Esophagus muscularis mucosa (tissue), 4 donors: ENCODE results near the gene PHF2.

Experiments used
- EP300 ChIP-seq: sonication (generic); formaldehyde crosslinking; IDR thresholded peaks from one replicate; pipeline ENCODE4 v1.6.1; 2017; ENCODE audit warnings: antibody characterized with exemption
- POLR2A ChIP-seq: fragments of 450-650 bp; IDR thresholded peaks from one replicate; pipeline ENCODE4 v1.6.1; 2017; ENCODE audit warnings: antibody characterized with exemption, moderate library complexity, mild to moderate bottlenecking, low read depth
- POLR2AphosphoS5 ChIP-seq, 2 donors: sonication (generic); formaldehyde crosslinking; IDR thresholded peaks; one replicate each; pipeline ENCODE4 v1.6.1; 2017; ENCODE audit warnings: antibody characterized with exemption in 2 of 2
- TF ChIP-seq, protein P1 (sequence below), 3 experiments: fragments of 200-600 bp in 2 of 3; fragments of 450-650 bp in 1 of 3; sonication (generic) in 2 of 3; IDR thresholded peaks; one replicate each; pipeline ENCODE4 v1.5.1; 2017 to 2019; ENCODE audit warnings: antibody characterized with exemption in 3 of 3, mild to moderate bottlenecking in 2 of 3, moderate library complexity in 1 of 3

DNA sequence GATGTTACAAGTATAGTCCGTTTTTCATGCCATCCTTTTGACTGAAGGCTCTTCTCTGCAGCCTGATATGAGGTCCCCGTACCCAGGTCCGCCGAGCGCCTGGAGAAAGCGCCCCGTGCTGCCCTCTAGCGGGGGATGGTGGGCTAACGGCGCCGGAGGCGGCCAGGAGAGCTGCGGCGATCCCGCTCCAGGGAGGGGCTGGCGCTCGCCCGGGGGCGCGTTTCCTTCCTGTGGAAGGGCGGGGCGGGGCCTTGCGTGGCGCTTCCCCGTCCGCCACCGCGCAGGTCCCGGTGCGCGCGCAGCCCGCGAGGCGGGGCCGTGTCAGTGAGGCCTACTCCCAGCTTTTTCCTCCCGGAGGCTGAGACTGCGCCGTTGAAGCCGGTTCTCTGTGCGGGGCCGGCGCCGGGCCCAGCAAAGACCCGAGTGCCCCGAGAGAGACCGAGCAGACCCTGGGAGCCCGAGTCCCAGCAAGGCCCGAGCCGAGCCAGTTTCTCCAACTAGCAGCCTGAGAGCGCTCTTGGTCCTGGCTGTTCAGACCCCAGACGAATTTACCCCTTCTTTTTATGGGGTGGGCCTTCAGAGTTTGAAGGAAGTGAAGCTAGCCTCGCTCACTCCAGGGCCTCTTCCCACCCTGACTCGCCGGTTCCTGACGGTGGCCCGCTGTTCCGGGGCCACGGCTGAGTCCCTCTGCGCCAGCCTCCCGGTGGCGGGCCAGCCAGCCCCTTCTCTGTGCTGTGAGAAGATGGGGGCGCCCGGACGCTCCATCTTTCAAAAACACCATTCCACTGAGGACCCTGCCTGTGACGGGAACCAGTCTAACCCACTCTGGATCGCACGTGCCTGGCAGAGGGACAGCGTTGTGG, 9.7 kb upstream of the PHF2 start:
- TF ChIP-seq POLR2AphosphoS5 (IDR thresholded peaks at IDR 0.05), result peak; percentile 96
- no peak for TF ChIP-seq EP300
- TF ChIP-seq, protein P1, sequence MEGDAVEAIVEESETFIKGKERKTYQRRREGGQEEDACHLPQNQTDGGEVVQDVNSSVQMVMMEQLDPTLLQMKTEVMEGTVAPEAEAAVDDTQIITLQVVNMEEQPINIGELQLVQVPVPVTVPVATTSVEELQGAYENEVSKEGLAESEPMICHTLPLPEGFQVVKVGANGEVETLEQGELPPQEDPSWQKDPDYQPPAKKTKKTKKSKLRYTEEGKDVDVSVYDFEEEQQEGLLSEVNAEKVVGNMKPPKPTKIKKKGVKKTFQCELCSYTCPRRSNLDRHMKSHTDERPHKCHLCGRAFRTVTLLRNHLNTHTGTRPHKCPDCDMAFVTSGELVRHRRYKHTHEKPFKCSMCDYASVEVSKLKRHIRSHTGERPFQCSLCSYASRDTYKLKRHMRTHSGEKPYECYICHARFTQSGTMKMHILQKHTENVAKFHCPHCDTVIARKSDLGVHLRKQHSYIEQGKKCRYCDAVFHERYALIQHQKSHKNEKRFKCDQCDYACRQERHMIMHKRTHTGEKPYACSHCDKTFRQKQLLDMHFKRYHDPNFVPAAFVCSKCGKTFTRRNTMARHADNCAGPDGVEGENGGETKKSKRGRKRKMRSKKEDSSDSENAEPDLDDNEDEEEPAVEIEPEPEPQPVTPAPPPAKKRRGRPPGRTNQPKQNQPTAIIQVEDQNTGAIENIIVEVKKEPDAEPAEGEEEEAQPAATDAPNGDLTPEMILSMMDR (IDR thresholded peaks at IDR 0.05), result peak; percentile 95 to 99 (median 97)
- peak; percentile 76 for TF ChIP-seq POLR2A
